Measurements from ENCODE around the gene OLIG2.

Gene OLIG2

GRCh38 chr21:33015096-33015495 is 10.6 kb upstream of the OLIG2 start:
- Histone ChIP-seq H3K27me3 (ENCODE audit: insufficient read depth, low read depth) (no peaks in the 10 kb centered on the region), H3K4me2 (no peak overlapping the region)

GRCh38 chr21:33015756-33016155 is 10.0 kb upstream of the OLIG2 start:
- TF ChIP-seq CTCF (conservative IDR thresholded peaks at IDR 0.05; ENCODE audit: low read depth, low read length): no peak
- Histone ChIP-seq H3K27me3 (ENCODE audit: insufficient read depth, low read depth) (no peaks in the 10 kb centered on the region), H3K4me2 (no peak overlapping the region), H4K20me1 (ENCODE audit: insufficient read depth) (no peaks in the 10 kb centered on the region), H2AFZ (ENCODE audit: low read depth) (no peak overlapping the region), H3K4me3 (IDR thresholded peaks at IDR 0.05; ENCODE audit: insufficient read depth, low read depth, low read length) (no peak overlapping the region), H3K27ac (no peak overlapping the region), H3K4me1 (ENCODE audit: low read depth, poor library complexity, severe bottlenecking) (no peaks in the 10 kb centered on the region), H3K79me2 (ENCODE audit: insufficient read depth, low read depth) (no peaks in the 10 kb centered on the region), H3K9ac (no peak overlapping the region), H3K36me3 (ENCODE audit: insufficient read depth) (no peaks in the 10 kb centered on the region)

More at GRCh38 chr21:33015096-33015495, 10.6 kb upstream of the OLIG2 start:
- no peak overlapping the region for H3K9ac ChIP-seq
- H3K4me3 ChIP-seq (IDR thresholded peaks at IDR 0.05; ENCODE audit: insufficient read depth, low read depth, low read length): no peak overlapping the region
- no peaks in the 10 kb centered on the region for H3K4me1 ChIP-seq (ENCODE audit: low read depth, poor library complexity, severe bottlenecking)
- no peaks in the 10 kb centered on the region for H4K20me1 ChIP-seq (ENCODE audit: insufficient read depth)
- H3K27ac ChIP-seq: no peak overlapping the region
- H3K36me3 ChIP-seq (ENCODE audit: insufficient read depth): no peaks in the 10 kb centered on the region
- H2AFZ ChIP-seq (ENCODE audit: low read depth): no peak overlapping the region
- H3K79me2 ChIP-seq (ENCODE audit: insufficient read depth, low read depth): no peaks in the 10 kb centered on the region
- TF ChIP-seq CTCF (conservative IDR thresholded peaks at IDR 0.05; ENCODE audit: low read depth, low read length): no peak

- H2AFZ ChIP-seq (ENCODE audit: low read depth): no peak overlapping the region
These were observed 6.8 kb upstream of the OLIG2 start for GRCh38 chr21:33018707-33019465.

GRCh38 chr21:33019516-33019884 is 6.2 kb upstream of the OLIG2 start:
- no peaks in the 10 kb centered on the region for H4K20me1 ChIP-seq (ENCODE audit: insufficient read depth)
- no peak overlapping the region for H2AFZ ChIP-seq (ENCODE audit: low read depth)
- H3K4me1 ChIP-seq (ENCODE audit: low read depth, poor library complexity, severe bottlenecking): no peaks in the 10 kb centered on the region
- H3K27ac ChIP-seq: no peak overlapping the region
- H3K79me2 ChIP-seq (ENCODE audit: insufficient read depth, low read depth): no peaks in the 10 kb centered on the region
- H3K4me3 ChIP-seq (IDR thresholded peaks at IDR 0.05; ENCODE audit: insufficient read depth, low read depth, low read length): no peak overlapping the region
- H3K27me3 ChIP-seq (ENCODE audit: insufficient read depth, low read depth): no peaks in the 10 kb centered on the region
- no peaks in the 10 kb centered on the region for H3K36me3 ChIP-seq (ENCODE audit: insufficient read depth)
- TF ChIP-seq CTCF (conservative IDR thresholded peaks at IDR 0.05; ENCODE audit: low read depth, low read length): no peak
- H3K4me2 ChIP-seq: no peak overlapping the region
- H3K9ac ChIP-seq: no peak overlapping the region

More at GRCh38 chr21:33018707-33019465, 6.8 kb upstream of the OLIG2 start:
- Histone ChIP-seq H3K36me3 (ENCODE audit: insufficient read depth) (no peaks in the 10 kb centered on the region), H3K4me3 (IDR thresholded peaks at IDR 0.05; ENCODE audit: insufficient read depth, low read depth, low read length) (no peak overlapping the region), H3K79me2 (ENCODE audit: insufficient read depth, low read depth) (no peaks in the 10 kb centered on the region), H3K4me2 (no peak overlapping the region), H3K9ac (no peak overlapping the region), H3K27me3 (ENCODE audit: insufficient read depth, low read depth) (no peaks in the 10 kb centered on the region), H3K27ac (no peak overlapping the region), H4K20me1 (ENCODE audit: insufficient read depth) (no peaks in the 10 kb centered on the region), H3K4me1 (ENCODE audit: low read depth, poor library complexity, severe bottlenecking) (no peaks in the 10 kb centered on the region)
- TF ChIP-seq CTCF (conservative IDR thresholded peaks at IDR 0.05; ENCODE audit: low read depth, low read length): no peak
